ENCODE measurements around the gene LAMB4. TPM values are rescaled to one million over a fixed set of nuclear protein-coding genes. Genes with fewer than 3 reads are reported as not detected.

The LAMB4 gene
- total and polyA plus RNA-seq, 2 of the 4 experiments (the other 2 are of a cell fraction): 0.12 to 0.18 TPM

GRCh38 chr7:107973861-107974260 is 156.3 kb downstream of the LAMB4 start:
- no peak overlapping the region for H2BK5ac ChIP-seq (ENCODE audit: low read depth, low read length, poor library complexity, severe bottlenecking)
- ChIA-PET POLR2A (ENCODE audit: unreplicated experiment) (no interaction called here), CTCF (interaction anchor here (0.6 kb wide), 1 partner anchor 43 kb away, joined by 3 read pairs; no protein-coding TSS in a partner anchor)
- H3K4ac ChIP-seq (ENCODE audit: low read depth, low read length): no peak overlapping the region
- H3K9me3 ChIP-seq (ENCODE audit: control insufficient read depth, insufficient read depth, low read length): no peaks in the 10 kb centered on the region
- no peak overlapping the region for H2AK9ac ChIP-seq (replicated peaks; ENCODE audit: low read depth, low read length, poor library complexity)
- H4K91ac ChIP-seq (ENCODE audit: insufficient read depth, low read depth, low read length): no peak overlapping the region
- H3K9ac ChIP-seq (ENCODE audit: low read depth, low read length): no peak overlapping the region
- no TSS peak for BruUV-seq (replicated peaks)
- no peaks in the 10 kb centered on the region for H3K27me3 ChIP-seq (ENCODE audit: control insufficient read depth, insufficient read depth, low read length)
- H3K14ac ChIP-seq (replicated peaks; ENCODE audit: low read depth, low read length): no peak overlapping the region
- no peak overlapping the region for H4K5ac ChIP-seq (ENCODE audit: low read depth, low read length)
- no peak overlapping the region for H2AFZ ChIP-seq (replicated peaks; ENCODE audit: low read length, poor library complexity)
- no peak for ATAC-seq (ENCODE audit: low read depth)
- H2BK20ac ChIP-seq (ENCODE audit: low read depth, low read length): no peak overlapping the region
- H3K4me3 ChIP-seq (ENCODE audit: insufficient read depth, low read depth, low read length): no peak overlapping the region
- H3K9me1 ChIP-seq (ENCODE audit: insufficient read depth, low read length): peaks cover 8% of the 10 kb centered on the region
- H2BK15ac ChIP-seq (ENCODE audit: low read depth, low read length): no peak overlapping the region
- H3K27ac ChIP-seq (ENCODE audit: insufficient read depth, low read length): no peak overlapping the region
- H2AK5ac ChIP-seq (ENCODE audit: low read depth, low read length): no peak overlapping the region
- H4K8ac ChIP-seq (ENCODE audit: low read depth in 2 of 2, low read length in 2 of 2): no peak overlapping the region
- in situ Hi-C loops (cut with MboI; ENCODE audit: low sequenced_read_pairs): no loop called here
- H3K56ac ChIP-seq (ENCODE audit: extremely low read depth, insufficient read depth, low read length): no peak overlapping the region
- peaks cover 2% of the 10 kb centered on the region; the same call in 1 of the 2 replicates for H4K20me1 ChIP-seq (ENCODE audit: insufficient read depth, low read length)
- dilution Hi-C loops (cut with HindIII; ENCODE audit: low sequenced_read_pairs, unreplicated experiment): no loop called here
- H2BK120ac ChIP-seq (ENCODE audit: low read depth, low read length): no peak overlapping the region
- peaks cover 7% of the 10 kb centered on the region for H3K4me1 ChIP-seq (ENCODE audit: control insufficient read depth, insufficient read depth, low read length)
- peaks cover 4 to 32% of the 10 kb centered on the region in 2 experiments; a peak in 3 of 4 replicates for H3K79me1 ChIP-seq (ENCODE audit: low read depth in 1 of 2, low read length in 2 of 2)
- no peak overlapping the region for H3K4me2 ChIP-seq (ENCODE audit: low read depth, low read length)
- H3K23ac ChIP-seq (ENCODE audit: low read depth, low read length): no peak overlapping the region
- intact Hi-C loops (cut with micrococcal nuclease): loop anchor here (2.0 kb wide), 1 partner anchor 21 kb away; no protein-coding TSS in a partner anchor
- peaks cover 63% of the 10 kb centered on the region for H3K36me3 ChIP-seq (ENCODE audit: control insufficient read depth, insufficient read depth, low read length)
- DNase-seq: no peak
- H3K18ac ChIP-seq (ENCODE audit: low read depth, low read length): no peak overlapping the region
- TF ChIP-seq FOS (IDR thresholded peaks at IDR 0.05; ENCODE audit: low read depth, low read length) (peak; percentile 23; the same call in 1 of the 2 replicates), USF2 (IDR thresholded peaks at IDR 0.05; ENCODE audit: low read depth, low read length) (no peak), SMC3 (IDR thresholded peaks at IDR 0.05; ENCODE audit: low read depth, low read length) (no peak), CEBPB (IDR thresholded peaks at IDR 0.05; ENCODE audit: low read depth, low read length) (no peak)

Small RNAs within 50 kb of the gene (microRNA-seq; reads per million reads assigned to microRNA genes)
- gene RF00012 (ENCODE audit: insufficient read depth, insufficient read length): not detected

Small RNAs within 50 kb of the gene (small RNA-seq; reads per million reads assigned to genes)
- gene RF00012: 0 to 0.04 (median 0) reads per million in 5 experiments

Other genes starting within 250 kb of the LAMB4 start
- gene DLD, start 239.2 kb downstream of the LAMB4 start, total RNA-seq (2012; rRNA removed): 120 and 361 TPM in 2 replicates
- 86.2 and 121 TPM in 2 replicates for gene DLD, start 239.2 kb downstream of the LAMB4 start, polyA plus RNA-seq (2012; rRNA removed)
- 117 TPM in 2 replicates for gene LAMB1, start 127.2 kb downstream of the LAMB4 start, total RNA-seq (2012; rRNA removed)
- 97.5 and 114 TPM in 2 replicates for gene LAMB1, start 127.2 kb downstream of the LAMB4 start, polyA plus RNA-seq (2012; rRNA removed)